ENCODE measurements around the gene TSPAN11. TPM values are rescaled to one million over a fixed set of nuclear protein-coding genes. Genes with fewer than 3 reads are reported as not detected.
A peak's percentile ranks its signal among the peaks of the same experiment; 100 is the strongest.

Gene TSPAN11
- total and polyA plus RNA-seq, 2 experiments from 2014 or later = 2.1 to 6.0 TPM

DNA sequence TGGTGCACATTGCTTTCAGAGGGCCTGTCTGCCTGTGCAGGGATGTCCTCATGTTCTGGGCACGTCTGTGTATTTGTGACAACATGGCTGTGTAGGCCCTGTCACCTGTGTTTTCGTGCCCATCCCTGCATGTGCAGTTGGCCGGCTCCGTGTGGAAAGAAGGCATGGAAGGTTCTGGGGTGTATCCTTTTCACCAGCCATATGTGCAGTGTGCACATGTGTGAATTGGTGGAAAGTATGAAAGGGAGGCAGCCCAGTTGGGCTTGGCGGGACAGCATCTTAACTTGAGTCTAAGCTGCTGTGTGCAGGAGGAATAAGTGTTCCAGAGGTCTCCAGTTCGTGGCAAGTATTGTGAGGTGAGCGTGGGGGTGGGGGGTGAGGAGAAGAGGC is 669 bp downstream of the TSPAN11 start:
- Histone ChIP-seq H3K4me3 (peak overlapping the region; percentile 71), H2AFZ (peak overlapping the region; percentile 97), H3K27ac (ENCODE audit: low read depth) (no peak overlapping the region), H3K4me1 (ENCODE audit: insufficient read depth) (peaks cover 14% of the 10 kb centered on the region), H3K27me3 (ENCODE audit: insufficient read depth) (peaks cover 38% of the 10 kb centered on the region), H3K4me2 (peak overlapping the region; percentile 77), H3K9me2 (ENCODE audit: insufficient read depth) (0 out of 2 replicates have a peak, but pooled peaks cover 3% of the 10 kb centered on the region), H3K36me3 (ENCODE audit: insufficient read depth) (no peaks in the 10 kb centered on the region), H3K79me2 (replicated peaks; ENCODE audit: insufficient read depth) (no peaks in the 10 kb centered on the region), H3F3A (replicated peaks; ENCODE audit: low read depth) (no peaks in the 10 kb centered on the region), H4K20me1 (replicated peaks; ENCODE audit: insufficient read depth) (0 out of 2 replicates have a peak, but pooled peaks cover 3% of the 10 kb centered on the region)
- H3K9me3 Mint-ChIP-seq = no peaks in the 10 kb centered on the region
- H3K27me3 Mint-ChIP-seq (ENCODE audit: insufficient read depth, low read depth, poor library complexity) = peaks cover 29% of the 10 kb centered on the region
- TF ChIP-seq ZNF331 (CRISPR knock-in tag; IDR thresholded peaks at IDR 0.05; ENCODE audit: low read depth) (no peak), EZH2phosphoT487 (IDR thresholded peaks at IDR 0.05; ENCODE audit: unreplicated experiment) (no peak), STAT1 (IDR thresholded peaks at IDR 0.05; ENCODE audit: unreplicated experiment) (no peak), CREB1 (CRISPR knock-in tag; IDR thresholded peaks at IDR 0.05; ENCODE audit: low read depth) (no peak), NANOG (IDR thresholded peaks at IDR 0.05; ENCODE audit: borderline replicate concordance) (no peak), ZNF114 (CRISPR knock-in tag; IDR thresholded peaks at IDR 0.05) (no peak), EZH2 (IDR thresholded peaks at IDR 0.05; ENCODE audit: low read depth, unreplicated experiment) (no peak), JUNB (IDR thresholded peaks at IDR 0.05; ENCODE audit: unreplicated experiment) (no peak)
- TF ChIP-seq, protein P1, sequence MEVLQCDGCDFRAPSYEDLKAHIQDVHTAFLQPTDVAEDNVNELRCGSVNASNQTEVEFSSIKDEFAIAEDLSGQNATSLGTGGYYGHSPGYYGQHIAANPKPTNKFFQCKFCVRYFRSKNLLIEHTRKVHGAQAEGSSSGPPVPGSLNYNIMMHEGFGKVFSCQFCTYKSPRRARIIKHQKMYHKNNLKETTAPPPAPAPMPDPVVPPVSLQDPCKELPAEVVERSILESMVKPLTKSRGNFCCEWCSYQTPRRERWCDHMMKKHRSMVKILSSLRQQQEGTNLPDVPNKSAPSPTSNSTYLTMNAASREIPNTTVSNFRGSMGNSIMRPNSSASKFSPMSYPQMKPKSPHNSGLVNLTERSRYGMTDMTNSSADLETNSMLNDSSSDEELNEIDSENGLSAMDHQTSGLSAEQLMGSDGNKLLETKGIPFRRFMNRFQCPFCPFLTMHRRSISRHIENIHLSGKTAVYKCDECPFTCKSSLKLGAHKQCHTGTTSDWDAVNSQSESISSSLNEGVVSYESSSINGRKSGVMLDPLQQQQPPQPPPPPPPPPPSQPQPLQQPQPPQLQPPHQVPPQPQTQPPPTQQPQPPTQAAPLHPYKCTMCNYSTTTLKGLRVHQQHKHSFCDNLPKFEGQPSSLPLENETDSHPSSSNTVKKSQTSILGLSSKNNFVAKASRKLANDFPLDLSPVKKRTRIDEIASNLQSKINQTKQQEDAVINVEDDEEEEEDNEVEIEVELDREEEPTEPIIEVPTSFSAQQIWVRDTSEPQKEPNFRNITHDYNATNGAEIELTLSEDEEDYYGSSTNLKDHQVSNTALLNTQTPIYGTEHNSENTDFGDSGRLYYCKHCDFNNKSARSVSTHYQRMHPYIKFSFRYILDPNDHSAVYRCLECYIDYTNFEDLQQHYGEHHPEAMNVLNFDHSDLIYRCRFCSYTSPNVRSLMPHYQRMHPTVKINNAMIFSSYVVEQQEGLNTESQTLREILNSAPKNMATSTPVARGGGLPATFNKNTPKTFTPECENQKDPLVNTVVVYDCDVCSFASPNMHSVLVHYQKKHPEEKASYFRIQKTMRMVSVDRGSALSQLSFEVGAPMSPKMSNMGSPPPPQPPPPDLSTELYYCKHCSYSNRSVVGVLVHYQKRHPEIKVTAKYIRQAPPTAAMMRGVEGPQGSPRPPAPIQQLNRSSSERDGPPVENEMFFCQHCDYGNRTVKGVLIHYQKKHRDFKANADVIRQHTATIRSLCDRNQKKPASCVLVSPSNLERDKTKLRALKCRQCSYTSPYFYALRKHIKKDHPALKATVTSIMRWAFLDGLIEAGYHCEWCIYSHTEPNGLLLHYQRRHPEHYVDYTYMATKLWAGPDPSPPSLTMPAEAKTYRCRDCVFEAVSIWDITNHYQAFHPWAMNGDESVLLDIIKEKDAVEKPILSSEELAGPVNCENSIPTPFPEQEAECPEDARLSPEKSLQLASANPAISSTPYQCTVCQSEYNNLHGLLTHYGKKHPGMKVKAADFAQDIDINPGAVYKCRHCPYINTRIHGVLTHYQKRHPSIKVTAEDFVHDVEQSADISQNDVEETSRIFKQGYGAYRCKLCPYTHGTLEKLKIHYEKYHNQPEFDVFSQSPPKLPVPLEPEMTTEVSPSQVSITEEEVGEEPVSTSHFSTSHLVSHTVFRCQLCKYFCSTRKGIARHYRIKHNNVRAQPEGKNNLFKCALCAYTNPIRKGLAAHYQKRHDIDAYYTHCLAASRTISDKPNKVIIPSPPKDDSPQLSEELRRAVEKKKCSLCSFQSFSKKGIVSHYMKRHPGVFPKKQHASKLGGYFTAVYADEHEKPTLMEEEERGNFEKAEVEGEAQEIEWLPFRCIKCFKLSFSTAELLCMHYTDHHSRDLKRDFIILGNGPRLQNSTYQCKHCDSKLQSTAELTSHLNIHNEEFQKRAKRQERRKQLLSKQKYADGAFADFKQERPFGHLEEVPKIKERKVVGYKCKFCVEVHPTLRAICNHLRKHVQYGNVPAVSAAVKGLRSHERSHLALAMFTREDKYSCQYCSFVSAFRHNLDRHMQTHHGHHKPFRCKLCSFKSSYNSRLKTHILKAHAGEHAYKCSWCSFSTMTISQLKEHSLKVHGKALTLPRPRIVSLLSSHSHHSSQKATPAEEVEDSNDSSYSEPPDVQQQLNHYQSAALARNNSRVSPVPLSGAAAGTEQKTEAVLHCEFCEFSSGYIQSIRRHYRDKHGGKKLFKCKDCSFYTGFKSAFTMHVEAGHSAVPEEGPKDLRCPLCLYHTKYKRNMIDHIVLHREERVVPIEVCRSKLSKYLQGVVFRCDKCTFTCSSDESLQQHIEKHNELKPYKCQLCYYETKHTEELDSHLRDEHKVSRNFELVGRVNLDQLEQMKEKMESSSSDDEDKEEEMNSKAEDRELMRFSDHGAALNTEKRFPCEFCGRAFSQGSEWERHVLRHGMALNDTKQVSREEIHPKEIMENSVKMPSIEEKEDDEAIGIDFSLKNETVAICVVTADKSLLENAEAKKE (CRISPR knock-in tag; IDR thresholded peaks at IDR 0.05) = no peak
- TF ChIP-seq, protein P2, sequence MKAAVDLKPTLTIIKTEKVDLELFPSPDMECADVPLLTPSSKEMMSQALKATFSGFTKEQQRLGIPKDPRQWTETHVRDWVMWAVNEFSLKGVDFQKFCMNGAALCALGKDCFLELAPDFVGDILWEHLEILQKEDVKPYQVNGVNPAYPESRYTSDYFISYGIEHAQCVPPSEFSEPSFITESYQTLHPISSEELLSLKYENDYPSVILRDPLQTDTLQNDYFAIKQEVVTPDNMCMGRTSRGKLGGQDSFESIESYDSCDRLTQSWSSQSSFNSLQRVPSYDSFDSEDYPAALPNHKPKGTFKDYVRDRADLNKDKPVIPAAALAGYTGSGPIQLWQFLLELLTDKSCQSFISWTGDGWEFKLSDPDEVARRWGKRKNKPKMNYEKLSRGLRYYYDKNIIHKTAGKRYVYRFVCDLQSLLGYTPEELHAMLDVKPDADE (IDR thresholded peaks at IDR 0.05) = no peak
- TF ChIP-seq, protein P3, sequence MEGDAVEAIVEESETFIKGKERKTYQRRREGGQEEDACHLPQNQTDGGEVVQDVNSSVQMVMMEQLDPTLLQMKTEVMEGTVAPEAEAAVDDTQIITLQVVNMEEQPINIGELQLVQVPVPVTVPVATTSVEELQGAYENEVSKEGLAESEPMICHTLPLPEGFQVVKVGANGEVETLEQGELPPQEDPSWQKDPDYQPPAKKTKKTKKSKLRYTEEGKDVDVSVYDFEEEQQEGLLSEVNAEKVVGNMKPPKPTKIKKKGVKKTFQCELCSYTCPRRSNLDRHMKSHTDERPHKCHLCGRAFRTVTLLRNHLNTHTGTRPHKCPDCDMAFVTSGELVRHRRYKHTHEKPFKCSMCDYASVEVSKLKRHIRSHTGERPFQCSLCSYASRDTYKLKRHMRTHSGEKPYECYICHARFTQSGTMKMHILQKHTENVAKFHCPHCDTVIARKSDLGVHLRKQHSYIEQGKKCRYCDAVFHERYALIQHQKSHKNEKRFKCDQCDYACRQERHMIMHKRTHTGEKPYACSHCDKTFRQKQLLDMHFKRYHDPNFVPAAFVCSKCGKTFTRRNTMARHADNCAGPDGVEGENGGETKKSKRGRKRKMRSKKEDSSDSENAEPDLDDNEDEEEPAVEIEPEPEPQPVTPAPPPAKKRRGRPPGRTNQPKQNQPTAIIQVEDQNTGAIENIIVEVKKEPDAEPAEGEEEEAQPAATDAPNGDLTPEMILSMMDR (conservative IDR thresholded peaks at IDR 0.05; ENCODE audit: low read depth in 2 of 2) = no peak
- TF ChIP-seq, protein P4, sequence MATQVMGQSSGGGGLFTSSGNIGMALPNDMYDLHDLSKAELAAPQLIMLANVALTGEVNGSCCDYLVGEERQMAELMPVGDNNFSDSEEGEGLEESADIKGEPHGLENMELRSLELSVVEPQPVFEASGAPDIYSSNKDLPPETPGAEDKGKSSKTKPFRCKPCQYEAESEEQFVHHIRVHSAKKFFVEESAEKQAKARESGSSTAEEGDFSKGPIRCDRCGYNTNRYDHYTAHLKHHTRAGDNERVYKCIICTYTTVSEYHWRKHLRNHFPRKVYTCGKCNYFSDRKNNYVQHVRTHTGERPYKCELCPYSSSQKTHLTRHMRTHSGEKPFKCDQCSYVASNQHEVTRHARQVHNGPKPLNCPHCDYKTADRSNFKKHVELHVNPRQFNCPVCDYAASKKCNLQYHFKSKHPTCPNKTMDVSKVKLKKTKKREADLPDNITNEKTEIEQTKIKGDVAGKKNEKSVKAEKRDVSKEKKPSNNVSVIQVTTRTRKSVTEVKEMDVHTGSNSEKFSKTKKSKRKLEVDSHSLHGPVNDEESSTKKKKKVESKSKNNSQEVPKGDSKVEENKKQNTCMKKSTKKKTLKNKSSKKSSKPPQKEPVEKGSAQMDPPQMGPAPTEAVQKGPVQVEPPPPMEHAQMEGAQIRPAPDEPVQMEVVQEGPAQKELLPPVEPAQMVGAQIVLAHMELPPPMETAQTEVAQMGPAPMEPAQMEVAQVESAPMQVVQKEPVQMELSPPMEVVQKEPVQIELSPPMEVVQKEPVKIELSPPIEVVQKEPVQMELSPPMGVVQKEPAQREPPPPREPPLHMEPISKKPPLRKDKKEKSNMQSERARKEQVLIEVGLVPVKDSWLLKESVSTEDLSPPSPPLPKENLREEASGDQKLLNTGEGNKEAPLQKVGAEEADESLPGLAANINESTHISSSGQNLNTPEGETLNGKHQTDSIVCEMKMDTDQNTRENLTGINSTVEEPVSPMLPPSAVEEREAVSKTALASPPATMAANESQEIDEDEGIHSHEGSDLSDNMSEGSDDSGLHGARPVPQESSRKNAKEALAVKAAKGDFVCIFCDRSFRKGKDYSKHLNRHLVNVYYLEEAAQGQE (IDR thresholded peaks at IDR 0.05; ENCODE audit: unreplicated experiment) = no peak
- H3K4me3 Mint-ChIP-seq = peak overlapping the region; percentile 72
- no peak overlapping the region for H3K27ac Mint-ChIP-seq
- H3K4me1 Mint-ChIP-seq = peaks cover 40% of the 10 kb centered on the region
- no peak for DNase-seq (ENCODE audit: low spot score)
- H3K36me3 Mint-ChIP-seq (ENCODE audit: low read depth) = no peaks in the 10 kb centered on the region
- no peak for ATAC-seq

Data from GM23338 (cell line).